Liver (tissue), 3 donors: ENCODE measurements around the gene CFAP65.

Source experiments
- ATF3 ChIP-seq: IDR thresholded peaks from 2 replicates; pipeline ENCODE4 v1.6.1; 2016; ENCODE audit warnings: antibody characterized with exemption
- CTCF ChIP-seq: fragments of 150-350 bp; IDR thresholded peaks from 2 replicates; pipeline ENCODE4 v1.5.1; 2017; ENCODE audit warnings: improper control_type of control experiment, low read depth, low read length; ENCODE audit not compliant: missing input control
- FOXA1 ChIP-seq: IDR thresholded peaks from 2 replicates; pipeline ENCODE4 v1.6.1; 2016; ENCODE audit warnings: antibody characterized with exemption
- GABPA ChIP-seq, 2 donors: IDR thresholded peaks in 1 of 2; conservative IDR thresholded peaks in 1 of 2; 2 replicates each; pipeline ENCODE4 v1.6.1; 2016; ENCODE audit warnings: antibody characterized with exemption in 2 of 2, mild to moderate bottlenecking in 1 of 2, moderate library complexity in 1 of 2
- HNF4A ChIP-seq, 2 donors: conservative IDR thresholded peaks; 2 replicates each; pipeline ENCODE4 v1.6.1; 2016; ENCODE audit warnings: antibody characterized with exemption in 2 of 2, mild to moderate bottlenecking in 2 of 2
- JUND ChIP-seq, 2 donors: IDR thresholded peaks; 2 replicates each; pipeline ENCODE4 v1.6.1; 2016; ENCODE audit warnings: antibody characterized with exemption in 2 of 2
- MAX ChIP-seq: IDR thresholded peaks from 2 replicates; pipeline ENCODE4 v1.6.1; 2016; ENCODE audit warnings: antibody characterized with exemption
- RAD21 ChIP-seq, 2 donors: IDR thresholded peaks; 2 replicates each; pipeline ENCODE4 v1.6.1; 2016; ENCODE audit warnings: antibody characterized with exemption in 2 of 2, mild to moderate bottlenecking in 2 of 2
- REST ChIP-seq: IDR thresholded peaks from 2 replicates; pipeline ENCODE4 v1.6.1; 2016; ENCODE audit warnings: antibody characterized with exemption, mild to moderate bottlenecking
- TAF1 ChIP-seq: conservative IDR thresholded peaks from 2 replicates; pipeline ENCODE4 v1.6.1; 2016; ENCODE audit warnings: antibody characterized with exemption, mild to moderate bottlenecking
- YY1 ChIP-seq: IDR thresholded peaks from 2 replicates; pipeline ENCODE4 v1.6.1; 2016; ENCODE audit warnings: antibody characterized with exemption, mild to moderate bottlenecking
- donor health status: healthy.
- donor health status: healthy.

- no peak for TF ChIP-seq REST
- no peak for TF ChIP-seq CTCF
- TF ChIP-seq HNF4A (conservative IDR thresholded peaks at IDR 0.05), result no peak
- no peak for TF ChIP-seq MAX
- TF ChIP-seq RAD21 (IDR thresholded peaks at IDR 0.05), result no peak
- TF ChIP-seq TAF1, result no peak
- no peak for TF ChIP-seq GABPA (IDR thresholded peaks at IDR 0.05 in 1 of 2, conservative IDR thresholded peaks at IDR 0.05 in 1 of 2)
- no peak for TF ChIP-seq ATF3
- no peak for TF ChIP-seq JUND (IDR thresholded peaks at IDR 0.05)
- no peak for TF ChIP-seq FOXA1
- TF ChIP-seq YY1, result no peak
These were observed 45.8 kb downstream of the CFAP65 start for GRCh38 chr2:218995561-218995960.
